ENCODE measurements around the gene KLHL29. TPM values are rescaled to one million over a fixed set of nuclear protein-coding genes. Genes with fewer than 3 reads are reported as not detected.

The KLHL29 gene
- total and polyA plus RNA-seq, 10 of the 15 experiments (the other 5 are each of a cell fraction or from before 2014, with no cell fraction given) = 1.4 to 19.5 (median 6.1) TPM

DNA sequence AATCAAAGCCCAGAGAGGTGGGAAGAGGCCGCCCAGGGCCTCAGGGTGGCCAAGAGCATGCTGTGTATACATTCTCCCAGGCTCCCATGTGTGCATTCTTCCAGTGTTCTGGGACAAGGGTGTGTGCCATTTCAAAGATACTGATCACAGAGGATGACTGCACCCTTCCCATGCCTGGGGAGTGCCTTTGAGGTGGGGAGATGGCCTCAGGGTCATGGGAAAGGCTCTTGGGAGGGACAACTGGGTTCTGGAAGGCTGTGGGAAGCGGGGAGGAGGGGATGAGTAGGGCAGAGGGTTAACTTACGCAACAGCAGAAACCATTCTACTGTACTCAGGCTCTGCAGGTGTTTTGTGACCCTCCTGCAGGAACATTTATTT is 40.9 kb downstream of the KLHL29 start:
- no peak overlapping the region for H3K27ac ChIP-seq (ENCODE audit: control insufficient read depth, insufficient read depth)
- no peaks in the 10 kb centered on the region for H4K20me1 ChIP-seq (ENCODE audit: control insufficient read depth, insufficient read depth)
- DNase-seq (ENCODE audit: low read depth, low spot score) (no peak), ATAC-seq (no peak), FAIRE-seq (no peak)
- H3K4me3 ChIP-seq = no peak overlapping the region
- intact Hi-C loops (cut with micrococcal nuclease; ENCODE audit: unreplicated experiment) = no loop called here
- in situ Hi-C loops (cut with MboI) = no loop called here
- ChIA-PET SMC1A (ENCODE audit: uncharacterized antibody, unreplicated experiment) (no interaction called here), CTCF (interaction anchor here (1.4 kb wide), 1 partner anchor 10 kb away, joined by 5 read pairs; no protein-coding TSS in a partner anchor), POLR2A (no interaction called here), RAD21 (ENCODE audit: unreplicated experiment) (no interaction called here)
- no peak overlapping the region for H3K4me2 ChIP-seq (ENCODE audit: control insufficient read depth, insufficient read depth)
- no peak overlapping the region for H2AFZ ChIP-seq (ENCODE audit: control insufficient read depth, low read depth, low read length)
- H3K36me3 ChIP-seq (ENCODE audit: control insufficient read depth in 2 of 2, insufficient read depth in 2 of 2, low read length in 1 of 2) = no peaks in the 10 kb centered on the region; a peak in 2 of 4 replicates
- no peak overlapping the region for H3K9ac ChIP-seq (ENCODE audit: control insufficient read depth, insufficient read depth, low read length)
- TF ChIP-seq DPF2 (IDR thresholded peaks at IDR 0.05) (no peak), RCOR1 (conservative IDR thresholded peaks at IDR 0.05; ENCODE audit: low read depth, low read length) (no peak), ATF3 (IDR thresholded peaks at IDR 0.05; ENCODE audit: borderline replicate concordance, extremely low read depth, low read depth, low read length) (no peak), RAD21 (IDR thresholded peaks at IDR 0.05; ENCODE audit: insufficient read depth, low read depth, low read length) (no peak), USF1 (IDR thresholded peaks at IDR 0.05; ENCODE audit: borderline replicate concordance, extremely low read length, insufficient read depth, low read depth, low read length) (no peak), NR2F1 (conservative IDR thresholded peaks at IDR 0.05) (no peak), POLR2AphosphoS5 (IDR thresholded peaks at IDR 0.05; ENCODE audit: low read length) (no peak), RELA (IDR thresholded peaks at IDR 0.05; ENCODE audit: borderline replicate concordance, partially characterized antibody) (no peak), MEF2B (IDR thresholded peaks at IDR 0.05; ENCODE audit: partially characterized antibody, poor library complexity, severe bottlenecking) (no peak)
- TF ChIP-seq, protein P1, sequence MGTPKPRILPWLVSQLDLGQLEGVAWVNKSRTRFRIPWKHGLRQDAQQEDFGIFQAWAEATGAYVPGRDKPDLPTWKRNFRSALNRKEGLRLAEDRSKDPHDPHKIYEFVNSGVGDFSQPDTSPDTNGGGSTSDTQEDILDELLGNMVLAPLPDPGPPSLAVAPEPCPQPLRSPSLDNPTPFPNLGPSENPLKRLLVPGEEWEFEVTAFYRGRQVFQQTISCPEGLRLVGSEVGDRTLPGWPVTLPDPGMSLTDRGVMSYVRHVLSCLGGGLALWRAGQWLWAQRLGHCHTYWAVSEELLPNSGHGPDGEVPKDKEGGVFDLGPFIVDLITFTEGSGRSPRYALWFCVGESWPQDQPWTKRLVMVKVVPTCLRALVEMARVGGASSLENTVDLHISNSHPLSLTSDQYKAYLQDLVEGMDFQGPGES (IDR thresholded peaks at IDR 0.05) = no peak
- WGBS (ENCODE audit: insufficient coverage, insufficient replicate concordance, low lambda C conversion rate, missing lambda C conversion rate) = 75% methylated on average over 3 of the region's 3 CpGs
- no peaks in the 10 kb centered on the region for H3K9me3 ChIP-seq (replicated peaks; ENCODE audit: control insufficient read depth, insufficient read depth, low read length)
- H3K4me1 ChIP-seq (ENCODE audit: control insufficient read depth, insufficient read depth, low read length) = no peaks in the 10 kb centered on the region
- no TSS peak for BruUV-seq (replicated peaks)
- H3K27me3 ChIP-seq (replicated peaks in 1 of 2; ENCODE audit: control insufficient read depth in 2 of 2, insufficient read depth in 2 of 2, low read length in 1 of 2) = no peaks in the 10 kb centered on the region
- H3K79me2 ChIP-seq (ENCODE audit: control insufficient read depth, insufficient read depth, low read length) = no peaks in the 10 kb centered on the region
